NCI-H1105 treated with DMSO at 0.1 percent for 48 hours (cell line): ENCODE results near the gene FLOT1.

Experiments used
- DNase-seq: peaks from one replicate; lab custom pipeline; 2025; lab: John Stamatoyannopoulos, UW

FLOT1 gene

GRCh38 chr6:30742316-30743098 lies at the start of gene FLOT1:
FLOT1 (minus strand) TSS chr6:30742687; CDS start chr6:30742189, 498 bp downstream.
- peak; percentile 76 for DNase-seq

GRCh38 chr6:30790724-30791383 lies 48.4 kb upstream of the FLOT1 start:
- DNase-seq = no peak

- no peak for DNase-seq
Observed at GRCh38 chr6:30789606-30790005, 47.1 kb upstream of the FLOT1 start.

GRCh38 chr6:30787954-30788353 lies 45.5 kb upstream of the FLOT1 start:
- no peak for DNase-seq

- no peak for DNase-seq
Observed at GRCh38 chr6:30782425-30783014, 40.0 kb upstream of the FLOT1 start.

- peak; percentile 91 for DNase-seq
Observed at GRCh38 chr6:30781743-30782424, 39.4 kb upstream of the FLOT1 start.

GRCh38 chr6:30781395-30781742 lies 38.9 kb upstream of the FLOT1 start:
- DNase-seq = no peak

- no peak for DNase-seq
Observed at GRCh38 chr6:30780642-30780920, 38.1 kb upstream of the FLOT1 start.

- DNase-seq = no peak
Observed at GRCh38 chr6:30779850-30780641, 37.6 kb upstream of the FLOT1 start.

GRCh38 chr6:30778001-30778635 lies 35.6 kb upstream of the FLOT1 start:
- no peak for DNase-seq

- DNase-seq = no peak
Observed at GRCh38 chr6:30777155-30777485, 34.6 kb upstream of the FLOT1 start.

- DNase-seq = no peak
Observed at GRCh38 chr6:30776390-30777154, 34.1 kb upstream of the FLOT1 start.

- DNase-seq = no peak
Observed at GRCh38 chr6:30775104-30775503, 32.6 kb upstream of the FLOT1 start.

GRCh38 chr6:30774701-30775100 lies 32.2 kb upstream of the FLOT1 start:
- no peak for DNase-seq

GRCh38 chr6:30770592-30770991 lies 28.1 kb upstream of the FLOT1 start:
- no peak for DNase-seq

GRCh38 chr6:30769853-30770524 lies 27.5 kb upstream of the FLOT1 start:
- DNase-seq = no peak

GRCh38 chr6:30769088-30769852 lies 26.8 kb upstream of the FLOT1 start:
- DNase-seq = no peak

GRCh38 chr6:30768634-30769087 lies 26.2 kb upstream of the FLOT1 start:
- DNase-seq = no peak

- DNase-seq = no peak
Observed at GRCh38 chr6:30767944-30768301, 25.4 kb upstream of the FLOT1 start.
